ENCODE data around the gene RAD51B.

GRCh38 chr14:68088451-68088854 lies 268.9 kb downstream of the RAD51B start:
- TF ChIP-seq CTCF (IDR thresholded peaks at IDR 0.05) (no peak), EP300 (IDR thresholded peaks at IDR 0.05) (no peak), POLR2A (IDR thresholded peaks at IDR 0.05) (no peak)

Data from tibial nerve (tissue), 4 donors.